GM20000 (cell line): ENCODE data around the gene SMYD3.

Source experiments
- DNase-seq: peaks from one replicate; pipeline ENCODE4 v3.0.0; 2012; ENCODE audit warnings: low spot score
- TF ChIP-seq, protein P1 (sequence below): IDR thresholded peaks from 2 replicates; pipeline ENCODE4 v1.5.1; 2012; ENCODE audit warnings: mild to moderate bottlenecking, control low read depth; ENCODE audit errors: extremely low read depth, missing control alignments

SMYD3 gene

DNA sequence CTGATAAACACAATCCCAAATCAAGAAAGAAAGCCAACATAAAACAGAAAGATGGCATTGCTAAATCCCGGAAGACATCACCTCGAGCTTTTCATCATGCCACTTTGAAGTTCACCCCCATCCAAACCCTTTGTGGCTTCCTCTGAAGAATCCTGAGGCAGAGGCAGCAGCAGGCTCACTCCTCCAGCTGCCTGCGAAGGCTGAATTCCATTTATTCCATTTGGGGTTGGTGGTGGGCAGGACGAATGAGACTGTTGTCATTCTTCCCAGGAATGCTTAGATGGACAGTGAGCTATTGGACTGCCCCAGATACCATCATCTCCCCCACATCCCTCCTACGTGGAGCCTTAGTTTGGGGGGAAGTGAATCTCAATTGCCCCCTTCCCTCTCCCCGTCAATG is 437.5 kb downstream of the SMYD3 start:
- DNase-seq = no peak
- TF ChIP-seq, protein P1, sequence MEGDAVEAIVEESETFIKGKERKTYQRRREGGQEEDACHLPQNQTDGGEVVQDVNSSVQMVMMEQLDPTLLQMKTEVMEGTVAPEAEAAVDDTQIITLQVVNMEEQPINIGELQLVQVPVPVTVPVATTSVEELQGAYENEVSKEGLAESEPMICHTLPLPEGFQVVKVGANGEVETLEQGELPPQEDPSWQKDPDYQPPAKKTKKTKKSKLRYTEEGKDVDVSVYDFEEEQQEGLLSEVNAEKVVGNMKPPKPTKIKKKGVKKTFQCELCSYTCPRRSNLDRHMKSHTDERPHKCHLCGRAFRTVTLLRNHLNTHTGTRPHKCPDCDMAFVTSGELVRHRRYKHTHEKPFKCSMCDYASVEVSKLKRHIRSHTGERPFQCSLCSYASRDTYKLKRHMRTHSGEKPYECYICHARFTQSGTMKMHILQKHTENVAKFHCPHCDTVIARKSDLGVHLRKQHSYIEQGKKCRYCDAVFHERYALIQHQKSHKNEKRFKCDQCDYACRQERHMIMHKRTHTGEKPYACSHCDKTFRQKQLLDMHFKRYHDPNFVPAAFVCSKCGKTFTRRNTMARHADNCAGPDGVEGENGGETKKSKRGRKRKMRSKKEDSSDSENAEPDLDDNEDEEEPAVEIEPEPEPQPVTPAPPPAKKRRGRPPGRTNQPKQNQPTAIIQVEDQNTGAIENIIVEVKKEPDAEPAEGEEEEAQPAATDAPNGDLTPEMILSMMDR = no peak

DNA sequence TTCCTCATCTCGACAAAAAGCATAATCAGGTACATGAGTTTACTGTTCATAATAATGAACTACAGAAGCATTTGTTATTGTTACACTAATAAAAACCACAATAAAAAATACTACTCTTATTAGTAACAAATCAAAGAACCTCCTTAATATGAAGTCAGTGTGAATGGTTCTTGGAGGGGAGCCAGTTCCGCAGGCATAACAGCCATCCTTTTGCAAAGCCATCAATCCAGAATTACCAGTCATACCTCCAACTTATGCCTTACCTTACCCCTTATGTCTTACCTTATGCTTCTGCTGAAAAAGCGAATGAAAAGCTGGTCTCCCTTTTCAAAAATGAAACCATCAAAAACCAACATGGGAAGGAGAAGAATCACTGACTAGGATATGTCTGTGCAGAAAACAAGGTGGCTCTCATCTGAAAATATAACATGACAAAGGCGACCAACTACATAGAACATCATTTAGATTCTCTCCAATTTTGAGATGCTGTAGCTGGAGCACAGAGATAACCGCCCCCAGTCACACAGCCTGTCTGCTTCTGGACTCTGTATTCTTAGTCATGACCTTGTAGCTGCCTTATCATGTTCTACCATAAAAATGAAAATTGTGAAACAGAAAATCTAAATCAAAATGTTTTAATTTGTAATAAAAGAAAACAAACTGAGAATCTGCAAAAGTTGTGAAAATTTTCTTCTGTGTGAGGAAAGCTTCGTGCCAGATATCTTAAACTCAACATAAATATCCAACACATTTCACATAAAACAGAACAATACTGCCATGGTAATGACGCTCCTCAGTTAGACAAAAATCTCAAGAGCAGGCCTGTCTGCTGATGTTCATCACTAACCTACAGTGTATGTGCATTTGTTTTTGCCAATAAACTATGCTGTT is 438.2 kb downstream of the SMYD3 start:
- TF ChIP-seq, protein P1 = no peak
- DNase-seq = no peak

DNA sequence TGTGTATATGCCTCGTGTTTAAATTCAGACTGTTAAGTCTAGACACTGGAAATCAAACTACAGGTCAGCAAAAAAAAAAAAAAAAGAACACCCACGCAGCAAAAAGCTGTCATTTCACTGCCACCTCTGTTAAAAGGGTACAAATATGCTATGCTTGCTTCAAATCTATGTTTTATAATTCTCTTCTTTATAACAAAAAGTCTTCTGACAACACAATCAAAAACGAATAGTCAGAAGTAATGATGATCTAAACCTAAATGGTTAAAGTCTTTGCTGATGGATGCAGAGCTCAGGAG is 438.9 kb downstream of the SMYD3 start:
- no peak for DNase-seq
- TF ChIP-seq, protein P1 = no peak

DNA sequence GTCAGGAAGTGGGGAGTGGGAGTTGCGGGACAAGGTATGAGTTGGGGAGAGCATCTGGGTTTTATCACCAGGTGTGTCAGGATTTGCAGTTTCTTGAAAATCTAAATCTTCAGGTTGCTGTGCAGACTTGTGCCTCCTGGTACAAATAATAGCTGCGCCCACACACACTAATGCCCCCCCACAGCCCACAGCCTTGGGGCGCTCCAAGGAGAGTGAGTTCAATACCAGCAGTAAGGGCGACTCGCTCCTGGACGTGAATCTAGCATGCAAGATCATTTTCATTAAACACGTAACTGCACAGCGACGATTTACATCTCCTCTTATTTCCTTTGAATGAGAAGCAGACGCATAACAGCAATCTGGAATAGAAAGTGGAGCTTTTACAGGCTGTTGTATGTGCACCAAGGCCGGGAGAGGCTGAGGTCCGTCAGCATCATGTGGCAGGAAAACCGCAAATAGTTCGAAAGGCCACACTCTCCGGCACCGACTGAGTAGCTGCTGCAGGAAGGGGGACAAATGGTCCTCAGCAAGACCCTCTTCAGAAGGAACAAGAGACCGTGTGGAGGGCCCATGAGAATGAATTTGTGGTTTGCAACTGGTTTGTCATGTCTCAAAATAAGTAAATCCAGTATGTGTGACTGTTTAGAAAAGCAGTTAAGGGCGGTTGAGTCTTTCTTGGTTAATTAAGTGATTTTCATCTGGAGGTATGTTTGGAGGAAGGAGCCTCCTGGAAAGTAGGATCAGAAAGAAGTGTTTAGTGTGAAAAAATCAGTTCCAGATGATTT is 439.5 kb downstream of the SMYD3 start:
- DNase-seq = peak; percentile 40
- TF ChIP-seq, protein P1 = no peak

DNA sequence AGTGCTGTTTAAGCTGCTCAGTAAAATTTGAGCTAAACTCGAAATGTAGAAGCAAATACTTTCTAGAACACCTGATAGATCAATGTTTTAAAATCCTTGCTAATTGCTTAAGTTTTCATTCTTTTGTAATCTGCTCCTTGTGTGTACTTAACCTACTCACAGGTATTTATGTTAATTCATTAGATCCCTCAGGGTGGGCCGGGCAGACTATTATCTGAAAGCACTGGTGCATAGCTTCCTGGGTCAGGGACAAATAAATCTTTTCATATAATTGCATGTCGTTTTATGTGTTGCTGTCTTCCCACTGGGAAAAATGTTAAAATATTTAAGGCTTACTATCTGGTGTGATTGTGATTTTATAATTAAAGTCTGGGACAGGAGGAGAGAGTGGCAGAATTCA is 440.5 kb downstream of the SMYD3 start:
- TF ChIP-seq, protein P1 = no peak
- no peak for DNase-seq

DNA sequence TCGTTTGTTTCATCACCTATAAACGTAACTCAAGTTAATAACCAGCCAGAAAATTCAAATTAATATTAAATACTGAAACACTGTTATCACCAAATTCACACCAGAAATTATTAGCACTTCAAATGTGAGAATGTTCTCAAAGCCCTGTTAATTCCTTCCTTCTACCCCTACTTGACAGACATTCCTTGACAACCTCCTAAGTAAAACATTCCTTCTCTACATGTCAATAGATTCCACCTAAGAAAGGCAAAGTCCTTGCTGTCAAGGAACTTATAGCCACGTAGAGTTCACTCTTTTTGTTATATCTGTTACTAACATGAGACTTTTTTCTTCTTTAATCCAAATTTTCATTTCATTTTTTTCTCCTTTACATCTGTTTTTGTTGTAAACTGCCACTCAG is 441.5 kb downstream of the SMYD3 start:
- no peak for DNase-seq

DNA sequence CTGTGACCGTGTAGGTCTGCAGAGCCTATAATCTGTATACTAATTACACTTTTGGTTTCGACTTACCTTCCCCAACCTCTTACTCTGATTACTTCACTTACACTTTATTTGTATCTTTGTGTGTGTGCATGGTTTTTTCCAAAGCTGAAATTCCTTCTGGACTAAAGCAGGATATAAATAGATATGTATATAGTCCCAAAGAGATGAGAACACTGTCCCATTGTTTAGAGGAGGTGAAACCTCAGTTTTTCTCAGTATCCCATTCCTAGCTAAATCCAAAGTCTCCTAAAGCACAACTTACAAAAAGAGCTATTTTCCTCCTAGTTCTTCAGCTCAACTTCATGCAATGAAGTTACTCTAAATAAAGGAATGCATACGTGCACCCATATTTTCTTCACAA is 442.2 kb downstream of the SMYD3 start:
- no peak for DNase-seq

More for the DNA sequence above, 441.5 kb downstream of the SMYD3 start:
- TF ChIP-seq, protein P1 = no peak

More for the DNA sequence above, 442.2 kb downstream of the SMYD3 start:
- TF ChIP-seq, protein P1 = no peak
